MCF 10A (cell line): Measurements from ENCODE around the gene UBE2QL1. TPM values are rescaled to one million over a fixed set of nuclear protein-coding genes. Genes with fewer than 3 reads are reported as not detected.

Source experiments
- BruUV-seq: library from RNA; stranded (reverse); fragments of 400-500 nt; replicated peaks from 2 replicates; lab custom pipeline; 2021; lab: Mats Ljungman, UMichigan
- CTCF ChIA-PET: fragments of 300-600 bp; sonication (Branson Sonifier 250); formaldehyde crosslinking; extraction: SDS; loops from one replicate; lab custom pipeline; 2021; ENCODE audit warnings: antibody characterized with exemption, inconsistent platforms; lab: Yijun Ruan, JAX
- POLR2A ChIA-PET: fragments of 300-600, 350-650 bp; sonication (Branson Sonifier 250); formaldehyde crosslinking; extraction: SDS; loops from one replicate; lab custom pipeline; 2020; ENCODE audit warnings: antibody characterized with exemption, inconsistent platforms; lab: Yijun Ruan, JAX
- DNase-seq: peaks from one replicate; pipeline ENCODE4 v3.0.0-alpha.2; 2018; ENCODE audit not compliant: unreplicated experiment
- H3K27ac Mint-ChIP-seq: one replicate; pipeline ENCODE4 v1.8.0; 2022; ENCODE audit warnings: mild to moderate bottlenecking, low read depth, mixed read lengths; ENCODE audit not compliant: unreplicated experiment
- H3K27me3 Mint-ChIP-seq: one replicate; pipeline ENCODE4 v1.8.0; 2022; ENCODE audit warnings: mixed read lengths; ENCODE audit not compliant: insufficient read depth, unreplicated experiment
- H3K36me3 Mint-ChIP-seq: one replicate; pipeline ENCODE4 v1.8.0; 2022; ENCODE audit warnings: mild to moderate bottlenecking, moderate library complexity, mixed read lengths; ENCODE audit not compliant: insufficient read depth, unreplicated experiment
- H3K4me1 Mint-ChIP-seq: one replicate; pipeline ENCODE4 v1.8.0; 2022; ENCODE audit warnings: mixed read lengths; ENCODE audit not compliant: insufficient read depth, unreplicated experiment
- H3K4me3 Mint-ChIP-seq: one replicate; pipeline ENCODE4 v1.8.0; 2022; ENCODE audit warnings: mild to moderate bottlenecking, moderate library complexity, mixed read lengths; ENCODE audit not compliant: unreplicated experiment
- H3K9me3 Mint-ChIP-seq: one replicate; pipeline ENCODE4 v1.8.0; 2022; ENCODE audit warnings: mixed read lengths; ENCODE audit not compliant: unreplicated experiment
- intact Hi-C: fragments of 100-400 bp; cut with micrococcal nuclease; formaldehyde crosslinking; loops from 2 replicates; pipeline ENCODE4 v1.14.1; 2022
- total RNA-seq: library from RNA; stranded (reverse); gene quantifications from 2 replicates; pipeline ENCODE4 v1.2.3, GENCODE V29; 2022
- TF ChIP-seq, protein P1 (sequence below): fragments of 200-600 bp; IDR thresholded peaks from one replicate; pipeline ENCODE4 v1.8.0; 2022; ENCODE audit warnings: antibody characterized with exemption, mild to moderate bottlenecking; ENCODE audit not compliant: unreplicated experiment

Gene UBE2QL1
- total RNA-seq, 1 experiment from 2014 or later = not detected

DNA sequence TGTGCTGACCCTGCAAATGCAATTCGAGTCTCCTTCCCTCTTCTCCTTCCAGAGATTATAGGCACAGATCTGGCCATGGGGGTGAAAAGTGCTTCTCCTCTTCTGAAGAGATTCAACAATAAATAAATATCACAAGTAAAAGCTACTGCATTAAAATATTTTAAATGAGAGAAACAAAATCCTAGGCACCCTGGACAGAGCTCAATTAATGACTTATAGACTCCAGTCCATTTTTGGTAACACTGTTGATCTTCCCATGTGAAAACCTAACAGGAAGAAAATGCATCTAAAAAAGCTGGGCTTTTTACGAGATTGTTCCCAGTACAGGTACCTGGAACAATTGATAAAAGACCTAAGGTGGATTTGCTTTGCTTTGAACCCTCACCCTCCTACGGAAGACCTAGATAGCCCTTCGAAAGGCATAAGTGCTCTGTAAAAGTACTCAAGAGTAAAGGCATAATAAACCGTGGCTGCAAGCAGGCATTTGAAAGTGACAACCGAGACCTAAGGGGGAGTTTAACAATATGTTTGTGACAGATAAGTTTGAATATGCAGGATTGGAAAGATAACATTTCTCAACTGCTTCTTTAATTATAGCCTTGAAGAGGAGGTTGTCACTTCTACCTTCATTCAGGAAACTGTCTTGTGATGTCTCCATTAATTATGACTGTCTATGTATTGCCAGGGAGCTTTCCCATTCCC is 41.0 kb upstream of the UBE2QL1 start:
- Mint-ChIP-seq H3K9me3 (no peaks in the 10 kb centered on the region), H3K4me1 (no peaks in the 10 kb centered on the region), H3K27me3 (peaks cover 10% of the 10 kb centered on the region), H3K27ac (no peak overlapping the region), H3K4me3 (no peak overlapping the region), H3K36me3 (peaks cover 6% of the 10 kb centered on the region)
- CTCF ChIA-PET = interaction anchor here (0.5 to 0.8 kb wide), 3 partner anchors 34 to 395 kb away, joined by 3 to 5 read pairs (median 3); no protein-coding TSS in a partner anchor
- BruUV-seq = no TSS peak
- TF ChIP-seq, protein P1, sequence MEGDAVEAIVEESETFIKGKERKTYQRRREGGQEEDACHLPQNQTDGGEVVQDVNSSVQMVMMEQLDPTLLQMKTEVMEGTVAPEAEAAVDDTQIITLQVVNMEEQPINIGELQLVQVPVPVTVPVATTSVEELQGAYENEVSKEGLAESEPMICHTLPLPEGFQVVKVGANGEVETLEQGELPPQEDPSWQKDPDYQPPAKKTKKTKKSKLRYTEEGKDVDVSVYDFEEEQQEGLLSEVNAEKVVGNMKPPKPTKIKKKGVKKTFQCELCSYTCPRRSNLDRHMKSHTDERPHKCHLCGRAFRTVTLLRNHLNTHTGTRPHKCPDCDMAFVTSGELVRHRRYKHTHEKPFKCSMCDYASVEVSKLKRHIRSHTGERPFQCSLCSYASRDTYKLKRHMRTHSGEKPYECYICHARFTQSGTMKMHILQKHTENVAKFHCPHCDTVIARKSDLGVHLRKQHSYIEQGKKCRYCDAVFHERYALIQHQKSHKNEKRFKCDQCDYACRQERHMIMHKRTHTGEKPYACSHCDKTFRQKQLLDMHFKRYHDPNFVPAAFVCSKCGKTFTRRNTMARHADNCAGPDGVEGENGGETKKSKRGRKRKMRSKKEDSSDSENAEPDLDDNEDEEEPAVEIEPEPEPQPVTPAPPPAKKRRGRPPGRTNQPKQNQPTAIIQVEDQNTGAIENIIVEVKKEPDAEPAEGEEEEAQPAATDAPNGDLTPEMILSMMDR = no peak
- POLR2A ChIA-PET = no interaction called here
- DNase-seq = no peak
- intact Hi-C loops = no loop called here

DNA sequence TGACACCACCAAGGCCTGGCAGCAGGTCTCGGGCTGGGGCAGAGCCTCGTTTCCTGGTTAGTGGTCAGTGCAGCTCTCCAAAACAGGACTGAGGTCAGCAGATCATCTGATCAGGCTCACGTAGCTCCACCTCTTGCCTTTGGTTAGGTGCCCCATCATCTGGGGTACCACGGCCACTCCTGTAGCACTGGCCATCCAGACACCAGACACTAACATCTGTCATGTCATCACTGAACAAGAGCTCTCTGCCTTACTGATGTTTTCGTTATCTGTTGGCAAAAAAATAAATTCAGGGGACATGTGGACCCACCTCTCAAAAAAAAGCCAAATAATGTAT is 40.4 kb upstream of the UBE2QL1 start:
- Mint-ChIP-seq H3K27me3 (peaks cover 15% of the 10 kb centered on the region), H3K36me3 (peaks cover 3% of the 10 kb centered on the region), H3K4me1 (no peaks in the 10 kb centered on the region), H3K9me3 (no peaks in the 10 kb centered on the region), H3K4me3 (no peak overlapping the region), H3K27ac (no peak overlapping the region)
- intact Hi-C loops = no loop called here
- DNase-seq = no peak
- TF ChIP-seq, protein P1 = no peak
- ChIA-PET POLR2A (no interaction called here), CTCF (interaction anchor here (0.7 to 0.8 kb wide), 3 partner anchors 35 to 773 kb away, joined by 3 to 5 read pairs (median 3); no protein-coding TSS in a partner anchor)
- BruUV-seq = no TSS peak

DNA sequence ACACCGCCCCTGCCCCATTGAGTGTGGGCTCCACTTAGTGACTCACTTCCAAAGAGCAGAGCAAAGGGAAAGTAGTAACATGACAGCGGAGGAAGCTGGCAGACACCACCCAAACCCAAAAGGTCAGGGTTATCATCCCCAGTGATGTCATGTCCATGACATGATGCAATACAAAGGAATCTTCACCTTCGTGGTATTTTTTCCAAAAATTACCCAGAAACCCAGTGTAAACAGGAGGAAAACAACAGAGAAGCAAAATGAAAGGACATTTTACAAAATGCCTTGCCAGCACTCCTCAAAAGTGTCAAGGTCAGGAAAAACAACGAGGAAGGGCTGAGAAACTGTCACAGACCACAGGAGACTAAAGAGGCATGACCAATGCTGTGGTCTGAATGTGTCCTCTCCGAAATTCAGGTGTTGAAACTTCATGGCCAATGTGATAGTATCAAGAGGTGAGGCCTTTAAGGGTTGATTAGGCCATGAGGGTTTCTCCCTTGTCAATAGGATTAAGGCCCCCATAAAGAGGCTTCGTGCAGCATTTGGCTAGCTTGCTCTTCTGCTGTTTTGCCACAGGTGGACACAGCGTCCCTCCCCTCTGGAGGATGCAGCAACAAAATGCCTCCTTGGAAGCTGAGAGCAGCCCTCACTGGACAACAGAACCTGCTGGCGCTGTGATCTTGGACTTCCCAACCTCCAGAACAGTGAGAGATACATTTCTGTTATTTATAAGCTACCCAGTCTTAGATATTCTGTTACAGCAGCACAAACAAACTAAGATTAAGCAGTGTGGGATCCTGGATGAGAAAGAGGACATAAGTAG is 39.8 kb upstream of the UBE2QL1 start:
- H3K27ac Mint-ChIP-seq = no peak overlapping the region
- DNase-seq = no peak
- no peak overlapping the region for H3K4me3 Mint-ChIP-seq
- CTCF ChIA-PET = interaction anchor here (0.6 to 0.7 kb wide), 2 partner anchors 772 to 926 kb away, joined by 3 read pairs; no protein-coding TSS in a partner anchor
- H3K4me1 Mint-ChIP-seq = no peaks in the 10 kb centered on the region
- peaks cover 20% of the 10 kb centered on the region for H3K27me3 Mint-ChIP-seq
- TF ChIP-seq, protein P1 = no peak
- intact Hi-C loops = no loop called here
- H3K9me3 Mint-ChIP-seq = no peaks in the 10 kb centered on the region
- no TSS peak for BruUV-seq
- H3K36me3 Mint-ChIP-seq = no peaks in the 10 kb centered on the region
- POLR2A ChIA-PET = no interaction called here

DNA sequence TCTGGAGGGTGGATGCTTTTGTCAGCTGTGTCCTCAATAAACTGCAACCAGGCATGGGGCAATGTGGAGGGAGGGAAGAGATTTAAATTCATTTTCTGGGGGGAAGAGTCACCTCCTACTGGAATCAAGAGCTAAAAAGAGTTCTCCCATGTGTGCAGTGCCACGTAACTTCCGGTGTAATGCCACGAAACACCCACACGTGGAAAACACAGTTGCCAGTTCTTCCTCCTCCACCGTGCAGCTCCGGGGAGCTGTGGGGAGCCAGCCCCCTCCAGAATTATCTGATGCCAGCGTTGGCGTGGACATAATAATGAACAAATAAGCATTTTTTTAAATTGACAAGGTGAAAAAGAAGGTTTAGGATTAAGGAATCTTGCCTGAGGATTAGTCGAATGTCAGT is 38.2 kb upstream of the UBE2QL1 start:
- CTCF ChIA-PET = interaction anchor here (0.6 kb wide), 1 partner anchor 23 kb away, joined by 3 read pairs; no protein-coding TSS in a partner anchor
- H3K36me3 Mint-ChIP-seq = no peaks in the 10 kb centered on the region
- POLR2A ChIA-PET = no interaction called here
- no peaks in the 10 kb centered on the region for H3K4me1 Mint-ChIP-seq
- H3K27me3 Mint-ChIP-seq = peaks cover 36% of the 10 kb centered on the region
- TF ChIP-seq, protein P1 = no peak
- no peak for DNase-seq
- intact Hi-C loops = no loop called here
- no TSS peak for BruUV-seq
- H3K4me3 Mint-ChIP-seq = no peak overlapping the region
- H3K9me3 Mint-ChIP-seq = no peaks in the 10 kb centered on the region
- H3K27ac Mint-ChIP-seq = no peak overlapping the region
